GM12873 (cell line): ENCODE measurements around the gene AKAP10.

Experiments used
- CTCF ChIP-seq: IDR thresholded peaks from 2 replicates; pipeline ENCODE4 v1.5.1; 2012; ENCODE audit warnings: low read depth, mild to moderate bottlenecking, moderate library complexity, low read length, control low read depth; ENCODE audit not compliant: insufficient read depth; ENCODE audit errors: missing control alignments

The AKAP10 gene

GRCh38 chr17:19904924-19905323, 72.7 kb downstream of the AKAP10 start:
- TF ChIP-seq CTCF: no peak

GRCh38 chr17:19904412-19904811, 73.2 kb downstream of the AKAP10 start:
- TF ChIP-seq CTCF: no peak

GRCh38 chr17:19900809-19901208, 76.8 kb downstream of the AKAP10 start:
- no peak for TF ChIP-seq CTCF

- TF ChIP-seq CTCF: no peak
Measured at GRCh38 chr17:19897903-19898302, 79.7 kb downstream of the AKAP10 start.

- no peak for TF ChIP-seq CTCF
Measured at GRCh38 chr17:19897090-19897837, 80.4 kb downstream of the AKAP10 start.

- no peak for TF ChIP-seq CTCF
Measured at GRCh38 chr17:19896679-19897078, 80.9 kb downstream of the AKAP10 start.

- no peak for TF ChIP-seq CTCF
Measured at GRCh38 chr17:19886116-19886515, 91.5 kb downstream of the AKAP10 start.
